BLaER1 treated with 17β-estradiol and CSF1 and Interleukin-3, amounts not matched to agents 10 nM and 100 nM (cell line): ENCODE measurements around the gene LCE2A.
A peak's percentile ranks its signal among the peaks of the same experiment; 100 is the strongest.
"Not testable (repeated sequence)": the region's sequence is repeated elsewhere in the genome, so short reads cannot be mapped to it uniquely, and the experiment has no call there.

Experiments
- H3K27ac ChIP-seq, 11 experiments: shearing (Covaris generic); formaldehyde crosslinking; 2 replicates each; pipeline ENCODE4 v1.8.1; 2022
- H3K27me3 ChIP-seq, 11 experiments: shearing (Covaris generic); formaldehyde crosslinking; 2 replicates each; pipeline ENCODE4 v1.8.1; 2022
- H3K36me3 ChIP-seq, 11 experiments: shearing (Covaris generic); formaldehyde crosslinking; 2 replicates each; pipeline ENCODE4 v1.8.1; 2022
- H3K4me1 ChIP-seq, 10 experiments: shearing (Covaris generic); formaldehyde crosslinking; 2 replicates each; pipeline ENCODE4 v1.8.1; 2022
- H3K4me2 ChIP-seq, 11 experiments: shearing (Covaris generic); formaldehyde crosslinking; 2 replicates each; pipeline ENCODE4 v1.8.1; 2022
- H3K4me3 ChIP-seq, 10 experiments: shearing (Covaris generic); formaldehyde crosslinking; 2 replicates each; pipeline ENCODE4 v1.8.1; 2022
- H3K9ac ChIP-seq, 11 experiments: shearing (Covaris generic); formaldehyde crosslinking; 2 replicates each; pipeline ENCODE4 v1.8.1; 2022
- H3K9me3 ChIP-seq, 11 experiments: shearing (Covaris generic); formaldehyde crosslinking; replicated peaks in 1 of 11; 2 replicates each; pipeline ENCODE4 v1.8.1; 2022
- H4K20me1 ChIP-seq, 11 experiments: shearing (Covaris generic); formaldehyde crosslinking; 2 replicates each; pipeline ENCODE4 v1.8.1; 2022
- Cebpa-rat ChIP-seq, 11 experiments: shearing (Covaris generic); IDR thresholded peaks; 2 replicates each; pipeline ENCODE4 v1.8.1; 2022

The LCE2A gene

GRCh38 chr1:152679459-152679858 is 18.7 kb upstream of the LCE2A start:
- Histone ChIP-seq H3K4me1 (no peaks in the 10 kb centered on the region), H3K27ac (no peak overlapping the region), H3K4me3 (no peak overlapping the region), H3K9me3 (no peaks in the 10 kb centered on the region), H3K27me3 (no peaks in the 10 kb centered on the region), H4K20me1 (no peaks in the 10 kb centered on the region), H3K36me3 (no peaks in the 10 kb centered on the region), H3K4me2 (no peak overlapping the region), H3K9ac (no peak overlapping the region)
- no peak for TF ChIP-seq Cebpa-rat (IDR thresholded peaks at IDR 0.05)

GRCh38 chr1:152681616-152682015 is 16.5 kb upstream of the LCE2A start:
- no peaks in the 10 kb centered on the region for H4K20me1 ChIP-seq
- H3K9ac ChIP-seq = no peak overlapping the region
- TF ChIP-seq Cebpa-rat (IDR thresholded peaks at IDR 0.05) = no peak
- no peaks in the 10 kb centered on the region for H3K9me3 ChIP-seq
- no peaks in the 10 kb centered on the region for H3K4me1 ChIP-seq
- H3K4me3 ChIP-seq = no peak overlapping the region
- H3K27me3 ChIP-seq = no peaks in the 10 kb centered on the region
- no peak overlapping the region for H3K27ac ChIP-seq
- no peak overlapping the region for H3K4me2 ChIP-seq
- no peaks in the 10 kb centered on the region for H3K36me3 ChIP-seq

GRCh38 chr1:152683846-152684245 is 14.3 kb upstream of the LCE2A start:
- Histone ChIP-seq H3K9ac (no peak overlapping the region), H3K9me3 (no peaks in the 10 kb centered on the region), H3K27ac (no peak overlapping the region), H4K20me1 (no peaks in the 10 kb centered on the region), H3K4me1 (no peaks in the 10 kb centered on the region), H3K4me3 (no peak overlapping the region), H3K36me3 (no peaks in the 10 kb centered on the region), H3K27me3 (no peaks in the 10 kb centered on the region), H3K4me2 (no peak overlapping the region)
- TF ChIP-seq Cebpa-rat (IDR thresholded peaks at IDR 0.05) = no peak

- H3K4me2 ChIP-seq = not testable (repeated sequence)
Observed at GRCh38 chr1:152685823-152686222, 12.3 kb upstream of the LCE2A start, which contains the start of gene LCE2B. Gene LCE2B, plus strand, starts transcription at chr1:152686123. Its CDS starts 721 bp downstream, at chr1:152686844.

GRCh38 chr1:152699746-152700145 is 1.6 kb downstream of the LCE2A start:
- Histone ChIP-seq H3K27me3 (no peaks in the 10 kb centered on the region), H3K9me3 (peaks cover 0 to 6% (median 4%) of the 10 kb centered on the region in 11 experiments; a peak in 5 of 22 replicates), H3K4me3 (no peak overlapping the region), H3K4me2 (peak overlapping the region in 7 of 11 experiments; percentile 11 to 64 (median 48); a peak in 14 of 22 replicates), H3K27ac (no peak overlapping the region), H3K9ac (peak overlapping the region in 2 of 11 experiments; percentile 2 to 14; a peak in 1 of 22 replicates), H4K20me1 (no peaks in the 10 kb centered on the region), H3K36me3 (no peaks in the 10 kb centered on the region), H3K4me1 (peaks cover 0 to 20% (median 13%) of the 10 kb centered on the region in 10 experiments; a peak in 13 of 20 replicates)
- no peak for TF ChIP-seq Cebpa-rat (IDR thresholded peaks at IDR 0.05)

More at GRCh38 chr1:152685823-152686222, 12.3 kb upstream of the LCE2A start, which contains the start of gene LCE2B:
- not testable (repeated sequence) for H3K27me3 ChIP-seq, H4K20me1 ChIP-seq, H3K9ac ChIP-seq, H3K36me3 ChIP-seq, H3K4me3 ChIP-seq, H3K9me3 ChIP-seq, H3K4me1 ChIP-seq, H3K27ac ChIP-seq

- H3K27ac ChIP-seq = no peak within 1 kb of the TSS
- no peaks in the 10 kb centered on the region for H3K36me3 ChIP-seq
- H3K4me3 ChIP-seq = no peak within 1 kb of the TSS
- H4K20me1 ChIP-seq = no peaks in the 10 kb centered on the region
- TF ChIP-seq Cebpa-rat (IDR thresholded peaks at IDR 0.05) = no peak
- no peaks in the 10 kb centered on the region for H3K4me1 ChIP-seq
- H3K4me2 ChIP-seq = no peak within 1 kb of the TSS
- H3K9me3 ChIP-seq = peaks cover 0 to 10% (median 4%) of the 10 kb centered on the region in 11 experiments; a peak in 5 of 22 replicates
- no peak within 1 kb of the TSS for H3K9ac ChIP-seq
- H3K27me3 ChIP-seq = no peaks in the 10 kb centered on the region
Observed at GRCh38 chr1:152707860-152708259, 9.7 kb downstream of the LCE2A start, which contains the start of gene LCE4A. Gene LCE4A, plus strand, starts transcription at chr1:152708160. Its CDS starts 916 bp downstream, at chr1:152709076.

GRCh38 chr1:152718238-152718637 is 20.1 kb downstream of the LCE2A start:
- Histone ChIP-seq H3K4me1 (no peaks in the 10 kb centered on the region), H3K9ac (no peak overlapping the region), H4K20me1 (no peaks in the 10 kb centered on the region), H3K4me3 (no peak overlapping the region), H3K27me3 (no peaks in the 10 kb centered on the region), H3K27ac (no peak overlapping the region), H3K9me3 (peaks cover 6 to 15% (median 10%) of the 10 kb centered on the region in 11 experiments; a peak in 19 of 22 replicates), H3K4me2 (no peak overlapping the region), H3K36me3 (no peaks in the 10 kb centered on the region)
- TF ChIP-seq Cebpa-rat (IDR thresholded peaks at IDR 0.05) = no peak

- Histone ChIP-seq H3K27ac (no peak overlapping the region), H3K4me3 (no peak overlapping the region), H3K9me3 (no peaks in the 10 kb centered on the region), H3K27me3 (no peaks in the 10 kb centered on the region), H4K20me1 (no peaks in the 10 kb centered on the region), H3K4me1 (no peaks in the 10 kb centered on the region), H3K36me3 (no peaks in the 10 kb centered on the region), H3K4me2 (no peak overlapping the region), H3K9ac (no peak overlapping the region)
- no peak for TF ChIP-seq Cebpa-rat (IDR thresholded peaks at IDR 0.05)
Observed at GRCh38 chr1:152725261-152725660, 27.1 kb downstream of the LCE2A start.

- no peak overlapping the region for H3K27ac ChIP-seq
- H3K4me1 ChIP-seq = no peaks in the 10 kb centered on the region
- H3K9me3 ChIP-seq = no peaks in the 10 kb centered on the region
- H3K4me2 ChIP-seq = no peak overlapping the region
- no peak for TF ChIP-seq Cebpa-rat (IDR thresholded peaks at IDR 0.05)
- H4K20me1 ChIP-seq = no peaks in the 10 kb centered on the region
- no peaks in the 10 kb centered on the region for H3K27me3 ChIP-seq
- no peak overlapping the region for H3K9ac ChIP-seq
- no peak overlapping the region for H3K4me3 ChIP-seq
- H3K36me3 ChIP-seq = no peaks in the 10 kb centered on the region
Observed at GRCh38 chr1:152728986-152729385, 30.8 kb downstream of the LCE2A start.

GRCh38 chr1:152735648-152736047 is 37.5 kb downstream of the LCE2A start:
- Histone ChIP-seq H3K9ac (no peak overlapping the region), H3K9me3 (no peaks in the 10 kb centered on the region), H3K4me1 (no peaks in the 10 kb centered on the region), H3K27ac (no peak overlapping the region), H3K4me2 (no peak overlapping the region), H3K4me3 (no peak overlapping the region), H4K20me1 (no peaks in the 10 kb centered on the region), H3K27me3 (no peaks in the 10 kb centered on the region), H3K36me3 (no peaks in the 10 kb centered on the region)
- TF ChIP-seq Cebpa-rat (IDR thresholded peaks at IDR 0.05) = no peak
